K562 (cell line): Measurements from ENCODE around the gene EIF2AK3. TPM values are rescaled to one million over a fixed set of nuclear protein-coding genes. Genes with fewer than 3 reads are reported as not detected.
A peak's percentile ranks its signal among the peaks of the same experiment; 100 is the strongest.

ENCODE experiments used
- AFF1 ChIP-seq, 2 experiments: fragments of 450-650 bp; IDR thresholded peaks; 2 replicates each; pipeline ENCODE4 v1.6.1; 2018; ENCODE audit warnings: mild to moderate bottlenecking in 2 of 2, low read depth in 1 of 2; ENCODE audit not compliant: partially characterized antibody in 2 of 2
- ASH1L ChIP-seq: fragments of 450-650 bp; IDR thresholded peaks from 2 replicates; pipeline ENCODE4 v1.6.1; 2018; ENCODE audit warnings: borderline replicate concordance, mild to moderate bottlenecking, low read depth; ENCODE audit not compliant: partially characterized antibody
- E2F6 ChIP-seq, 2 experiments: IDR thresholded peaks; 2 replicates each; pipeline ENCODE4 v1.6.1; 2011; ENCODE audit warnings: borderline replicate concordance in 1 of 2, control low read depth in 1 of 2, low read depth in 1 of 2, low read length in 1 of 2, mild to moderate bottlenecking in 1 of 2, mixed read lengths in 1 of 2, moderate library complexity in 1 of 2; ENCODE audit not compliant: insufficient read depth in 1 of 2, insufficient read length in 1 of 2, poor library complexity in 1 of 2, severe bottlenecking in 1 of 2; ENCODE audit errors: extremely low read depth in 1 of 2
- HOXB6 ChIP-seq: fragments of 250-450 bp; sonication (Bioruptor Pico); IDR thresholded peaks from 2 replicates; pipeline ENCODE4 v1.5.1; 2022; ENCODE audit warnings: mild to moderate bottlenecking, borderline replicate concordance
- JUN ChIP-seq, 2 experiments: sonication (generic) in 1 of 2; formaldehyde crosslinking in 1 of 2; IDR thresholded peaks; 2 replicates each; pipeline versions ENCODE4 v1.6.1 to v1.8.0; 2012 to 2022; ENCODE audit warnings: borderline replicate concordance in 2 of 2, mild to moderate bottlenecking in 2 of 2, improper control_type of control experiment in 1 of 2, low read depth in 1 of 2, low read length in 1 of 2, missing genetic modification reagents in 1 of 2
- NR2C1 ChIP-seq, 2 experiments: fragments of 450-650 bp; IDR thresholded peaks; 2 replicates each; pipeline ENCODE4 v1.6.1; 2017; ENCODE audit warnings: mild to moderate bottlenecking in 2 of 2, antibody characterized with exemption in 1 of 2, inconsistent platforms in 1 of 2, missing compliant biosample characterization in 1 of 2, missing genetic modification characterization in 1 of 2
- NR2C2 ChIP-seq, 2 experiments: fragments of 200-800 bp in 1 of 2; sonication (Bioruptor generic) in 1 of 2; sonication (generic) in 1 of 2; formaldehyde crosslinking in 1 of 2; IDR thresholded peaks; 2 replicates each; pipeline versions ENCODE4 v1.6.1 to v1.8.0; 2016 to 2022; ENCODE audit warnings: mild to moderate bottlenecking in 1 of 2, missing compliant biosample characterization in 1 of 2, missing genetic modification characterization in 1 of 2, missing genetic modification reagents in 1 of 2
- SP2 ChIP-seq: IDR thresholded peaks from 2 replicates; pipeline ENCODE4 v1.6.1; 2011; ENCODE audit warnings: mild to moderate bottlenecking, low read depth, low read length, moderate library complexity; ENCODE audit not compliant: poor library complexity, severe bottlenecking; ENCODE audit errors: extremely low read depth
- STAT5A ChIP-seq: IDR thresholded peaks from 2 replicates; pipeline ENCODE4 v1.6.1; 2012; ENCODE audit warnings: low read length, inconsistent platforms, borderline replicate concordance
- TRIM24 ChIP-seq, 2 experiments: fragments of 450-650 bp; IDR thresholded peaks; 2 replicates each; pipeline ENCODE4 v1.6.1; 2016
- XRCC5 ChIP-seq: fragments of 200-400 bp; formaldehyde crosslinking; IDR thresholded peaks from 2 replicates; pipeline ENCODE4 v1.6.1; 2017; ENCODE audit warnings: low read depth, mild to moderate bottlenecking, low read length
- ZNF263 ChIP-seq: sonication (generic); formaldehyde crosslinking; IDR thresholded peaks from 2 replicates; pipeline ENCODE4 v1.8.0; 2022; ENCODE audit warnings: mild to moderate bottlenecking, missing genetic modification reagents, borderline replicate concordance
- ZNF347 ChIP-seq: fragments of 450-650 bp; formaldehyde crosslinking; IDR thresholded peaks from 2 replicates; pipeline ENCODE4 v1.4.0; 2020; ENCODE audit warnings: low read depth, mild to moderate bottlenecking, moderate library complexity
- ZNF668 ChIP-seq: fragments of 250-450 bp; sonication (Bioruptor Pico); IDR thresholded peaks from 2 replicates; pipeline ENCODE4 v1.8.0; 2022; ENCODE audit warnings: mild to moderate bottlenecking, inconsistent platforms
- ZNF695 ChIP-seq: fragments of 450-650 bp; formaldehyde crosslinking; IDR thresholded peaks from 2 replicates; pipeline ENCODE4 v1.4.0; 2020; ENCODE audit warnings: mild to moderate bottlenecking, moderate library complexity
- polyA plus RNA-seq, 8 experiments: library from polyadenylated mRNA; depleted of rRNA in 4 of 8; stranded (reverse) in 5 of 8; unstranded in 3 of 8; fragments of >200 nt; fragmentation: Nextera tagmentation in 2 of 8; fragmentation: Illumina TruSeq in 1 of 8; extraction: Ambion mirVana in 2 of 8; extraction: Trizol in 1 of 8; gene quantifications; 2 replicates each; pipeline versions ENCODE4 v1.2.1 to v1.2.3, GENCODE V29; 2011 to 2014; ENCODE audit warnings: inconsistent platforms in 1 of 8, missing spikeins in 1 of 8
- total RNA-seq, 7 experiments: library from RNA; depleted of rRNA in 6 of 7; stranded (reverse); fragments of >200 nt in 6 of 7; fragmentation: Illumina TruSeq in 2 of 7; extraction: Trizol in 2 of 7; gene quantifications; 2 replicates each; pipeline versions ENCODE4 v1.2.1 to v1.2.3, GENCODE V29; 2011 to 2021; ENCODE audit warnings: low replicate concordance in 1 of 7
- TF ChIP-seq, protein P1 (sequence below), 2 experiments: fragments of 450-650 bp in 1 of 2; sonication (generic) in 1 of 2; formaldehyde crosslinking in 1 of 2; IDR thresholded peaks in 1 of 2; conservative IDR thresholded peaks in 1 of 2; 2 replicates each; pipeline versions ENCODE4 v1.6.1 to v1.8.1; 2016 to 2023; ENCODE audit warnings: mild to moderate bottlenecking in 2 of 2, moderate library complexity in 2 of 2, inconsistent platforms in 1 of 2, missing genetic modification reagents in 1 of 2

EIF2AK3 gene
- total and polyA plus RNA-seq, 9 of the 15 experiments (the other 6 are each of a cell fraction or from before 2014, with no cell fraction given): 1.7 to 11.6 (median 7.4) TPM

DNA sequence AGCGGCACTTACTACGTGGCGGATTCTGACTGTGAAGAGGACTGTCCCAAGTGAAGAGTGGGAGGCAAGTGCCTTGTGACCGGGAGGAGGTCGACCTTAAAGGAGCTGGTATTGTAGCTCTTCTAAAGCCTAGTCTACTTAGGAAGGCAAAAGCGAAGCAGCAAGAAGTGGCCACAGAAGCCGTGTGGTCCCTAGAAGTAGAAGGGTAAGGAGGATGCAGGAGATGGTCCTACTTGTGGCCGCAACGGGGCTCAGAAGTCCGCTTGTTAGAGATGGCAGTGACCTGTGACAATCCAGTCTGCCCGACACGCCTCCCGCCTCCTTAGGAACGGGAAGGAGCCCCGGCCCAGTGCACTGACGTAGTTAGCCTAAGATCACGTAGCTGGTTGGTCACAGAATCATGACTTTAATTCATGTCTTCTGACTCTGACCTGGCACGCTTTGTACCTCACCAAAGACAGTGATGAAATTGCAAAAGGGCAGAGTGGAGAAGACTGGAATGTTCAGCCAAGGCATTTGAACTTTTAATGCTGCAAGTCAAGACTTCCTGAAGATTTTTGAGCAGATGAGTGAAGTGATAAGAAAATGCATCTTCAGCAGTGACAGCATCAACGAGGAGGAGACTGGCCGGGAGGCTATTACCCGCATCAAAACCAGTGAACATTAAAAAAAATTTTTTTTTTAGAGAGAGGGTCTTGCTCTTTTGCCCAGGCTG lies 749 bp upstream of the EIF2AK3 start (continued):
- peak; percentile 38 to 50 for TF ChIP-seq E2F6 (IDR thresholded peaks at IDR 0.05; ENCODE audit: borderline replicate concordance in 1 of 2, extremely low read depth in 1 of 2, insufficient read depth in 1 of 2, insufficient read length in 1 of 2, low read depth in 1 of 2, low read length in 1 of 2, poor library complexity in 1 of 2, severe bottlenecking in 1 of 2)
- TF ChIP-seq ASH1L: no peak
- TF ChIP-seq STAT5A: no peak
- TF ChIP-seq, protein P1, sequence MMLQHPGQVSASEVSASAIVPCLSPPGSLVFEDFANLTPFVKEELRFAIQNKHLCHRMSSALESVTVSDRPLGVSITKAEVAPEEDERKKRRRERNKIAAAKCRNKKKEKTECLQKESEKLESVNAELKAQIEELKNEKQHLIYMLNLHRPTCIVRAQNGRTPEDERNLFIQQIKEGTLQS (IDR thresholded peaks at IDR 0.05): peak; percentile 62; the same call in 1 of the 2 replicates
- TF ChIP-seq, protein P1 (CRISPR knock-in tag; conservative IDR thresholded peaks at IDR 0.05): 0 out of 2 replicates have a peak, but pooled peaks have one; percentile 47
- peak; percentile 69; the same call in 1 of the 2 replicates for TF ChIP-seq NR2C1 (IDR thresholded peaks at IDR 0.05)
- peak; percentile 57 for TF ChIP-seq NR2C1 (tag; IDR thresholded peaks at IDR 0.05)
- TF ChIP-seq ZNF695 (CRISPR knock-in tag): no peak
- peak in 1 of 2 experiments; percentile 82 for TF ChIP-seq AFF1 (IDR thresholded peaks at IDR 0.05; ENCODE audit: low read depth in 1 of 2, partially characterized antibody in 2 of 2)
- no peak for TF ChIP-seq XRCC5
- TF ChIP-seq TRIM24 (IDR thresholded peaks at IDR 0.05): 0 out of 4 replicates have a peak, but pooled peaks of 1 of the 2 experiments have one; percentile 44
- no peak; the same call in 1 of the 2 replicates for TF ChIP-seq NR2C2 (CRISPR knock-in tag; IDR thresholded peaks at IDR 0.05)
- peak; percentile 78 for TF ChIP-seq NR2C2 (tag; IDR thresholded peaks at IDR 0.05)
- no peak for TF ChIP-seq ZNF668 (CRISPR knock-in tag)
- TF ChIP-seq SP2: no peak
- no peak for TF ChIP-seq ZNF347 (CRISPR knock-in tag)
- TF ChIP-seq ZNF263 (CRISPR knock-in tag): peak; percentile 83
- TF ChIP-seq JUN (IDR thresholded peaks at IDR 0.05; ENCODE audit: borderline replicate concordance, low read depth, low read length): peak; percentile 31; the same call in 1 of the 2 replicates
- no peak for TF ChIP-seq JUN (CRISPR knock-in tag; IDR thresholded peaks at IDR 0.05; ENCODE audit: borderline replicate concordance)
- no peak for TF ChIP-seq HOXB6 (CRISPR knock-in tag)
